Thoracic aorta (tissue), 2 donors: ENCODE data around the gene SUPT4H1. TPM values are rescaled to one million over a fixed set of nuclear protein-coding genes. Genes with fewer than 3 reads are reported as not detected.

Experiments used
- ATAC-seq: fragments of 150-250 bp; one replicate; pipeline ENCODE4 v1.8.0; 2017; ENCODE audit warnings: low read depth; ENCODE audit not compliant: insufficient number of reproducible peaks, low FRiP score
- DNase-seq: peaks from one replicate; pipeline ENCODE4 v3.0.0-alpha.2; 2020; ENCODE audit warnings: low spot score
- H3K27ac ChIP-seq, 2 donors: fragments of 200-600 bp; sonication (generic); 1 replicate in 1 of 2; 2 replicates in 1 of 2; pipeline ENCODE4 v1.5.1; 2016; ENCODE audit warnings: mild to moderate bottlenecking in 2 of 2, moderate library complexity in 2 of 2
- H3K27me3 ChIP-seq: fragments of 200-600 bp; sonication (generic); replicated peaks from 2 replicates; pipeline ENCODE4 v1.6.0; 2016; ENCODE audit warnings: mild to moderate bottlenecking; ENCODE audit not compliant: insufficient read depth
- H3K36me3 ChIP-seq: fragments of 200-600 bp; sonication (generic); one replicate; pipeline ENCODE4 v1.5.1; 2016
- H3K4me1 ChIP-seq, 2 donors: fragments of 200-600 bp; sonication (generic); 1 replicate in 1 of 2; 2 replicates in 1 of 2; pipeline versions ENCODE4 v1.5.1 to v1.6.0; 2016; ENCODE audit warnings: low read depth in 2 of 2, mild to moderate bottlenecking in 1 of 2; ENCODE audit not compliant: control insufficient read depth in 1 of 2
- H3K4me3 ChIP-seq: fragments of 200-600 bp; sonication (generic); 2 replicates; pipeline ENCODE4 v1.5.1; 2016; ENCODE audit warnings: mild to moderate bottlenecking
- H3K9me3 ChIP-seq: fragments of 200-600 bp; sonication (generic); 2 replicates; pipeline ENCODE4 v1.5.1; 2016
- CTCF ChIP-seq: fragments of 200-600 bp; sonication (generic); IDR thresholded peaks from one replicate; pipeline ENCODE4 v1.5.1; 2019; ENCODE audit warnings: antibody characterized with exemption
- total RNA-seq, 2 donors: library from RNA; depleted of rRNA; stranded (reverse); fragments of >200 nt; gene quantifications; one replicate each; pipeline versions ENCODE4 v1.1.0 to v1.2.3, GENCODE V29; 2016

SUPT4H1 gene
- total RNA-seq, 2 donors from 2014 or later, result 30.6 to 37.3 TPM

DNA sequence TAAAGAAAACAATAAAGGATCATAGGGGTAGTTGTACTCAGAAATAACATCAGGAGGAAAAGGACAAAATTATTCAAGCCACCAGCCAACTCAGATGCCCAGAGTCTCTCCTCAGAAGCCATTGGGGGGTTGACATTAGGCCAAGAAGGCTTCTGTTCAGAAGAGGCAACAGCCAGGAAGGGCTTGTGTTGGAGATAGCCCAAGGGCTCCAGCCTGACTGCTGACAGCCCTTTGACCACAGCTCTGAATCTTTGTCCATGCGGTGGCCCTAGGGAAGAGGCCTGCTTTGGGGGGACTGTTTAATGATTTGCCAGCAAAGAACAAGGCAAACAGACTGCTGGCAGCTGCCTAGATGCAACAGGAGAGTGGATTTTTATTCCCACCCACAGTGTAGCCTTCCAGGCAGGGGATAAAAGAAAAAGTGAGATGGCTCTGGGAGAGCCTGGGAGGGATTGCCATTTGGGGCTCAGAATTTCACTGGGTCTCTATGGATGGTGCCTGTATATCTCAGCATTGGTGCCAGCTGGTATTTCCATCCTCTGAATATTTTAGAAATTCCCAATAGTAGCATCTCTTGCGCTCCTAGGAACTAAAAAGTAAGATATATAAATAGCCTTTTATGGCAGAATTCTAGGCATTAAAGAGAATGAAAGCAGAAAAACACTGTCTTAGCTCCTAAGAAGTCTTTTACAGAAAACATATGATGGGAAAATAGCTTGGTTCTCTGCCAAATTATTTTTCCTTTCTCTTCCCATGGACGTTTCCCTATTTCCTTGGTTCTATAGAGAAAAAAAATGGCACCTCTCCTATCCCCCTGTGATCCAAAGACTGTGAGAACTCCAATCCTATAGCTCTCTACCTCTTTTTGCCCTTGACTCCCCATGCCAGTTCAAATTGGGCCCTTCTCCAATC lies 29.4 kb upstream of the SUPT4H1 start:
- Histone ChIP-seq H3K36me3 (no peaks in the 10 kb centered on the region), H3K9me3 (no peaks in the 10 kb centered on the region), H3K4me1 (no peaks in the 10 kb centered on the region), H3K4me3 (no peak overlapping the region), H3K27ac (no peak overlapping the region), H3K27me3 (no peaks in the 10 kb centered on the region)
- ATAC-seq (no peak), DNase-seq (no peak)
- TF ChIP-seq CTCF, result no peak

- ATAC-seq, result no peak
These were observed 28.5 kb upstream of the SUPT4H1 start for GRCh38 chr17:58380207-58381123.

DNA sequence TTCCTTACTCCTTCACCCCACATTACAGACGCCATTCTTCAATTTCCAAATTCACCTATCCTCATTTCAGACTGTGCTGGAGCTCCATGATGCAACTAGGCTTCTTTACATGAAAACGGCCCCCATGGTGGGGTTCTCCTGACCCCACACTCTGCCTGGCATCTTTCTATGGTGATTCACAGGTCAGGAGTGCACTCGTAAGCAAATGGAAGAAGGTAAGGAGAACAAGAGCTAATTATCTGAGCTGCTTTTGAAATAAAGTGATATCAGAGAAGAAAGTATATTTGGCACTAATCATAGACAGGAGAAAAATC lies 27.5 kb upstream of the SUPT4H1 start:
- H3K27ac ChIP-seq, result no peak overlapping the region
- no peaks in the 10 kb centered on the region for H3K27me3 ChIP-seq
- no peaks in the 10 kb centered on the region for H3K36me3 ChIP-seq
- no peaks in the 10 kb centered on the region for H3K9me3 ChIP-seq
- no peaks in the 10 kb centered on the region for H3K4me1 ChIP-seq
- no peak overlapping the region for H3K4me3 ChIP-seq
- ATAC-seq (no peak), DNase-seq (no peak)
- TF ChIP-seq CTCF, result no peak

More at GRCh38 chr17:58380207-58381123, 28.5 kb upstream of the SUPT4H1 start:
- no peaks in the 10 kb centered on the region for H3K36me3 ChIP-seq
- no peak for TF ChIP-seq CTCF
- no peaks in the 10 kb centered on the region for H3K4me1 ChIP-seq
- no peak overlapping the region for H3K4me3 ChIP-seq
- DNase-seq, result no peak
- no peak overlapping the region for H3K27ac ChIP-seq
- H3K9me3 ChIP-seq, result no peaks in the 10 kb centered on the region
- no peaks in the 10 kb centered on the region for H3K27me3 ChIP-seq

- H3K4me1 ChIP-seq, result no peaks in the 10 kb centered on the region
- H3K9me3 ChIP-seq, result no peaks in the 10 kb centered on the region
- no peak for TF ChIP-seq CTCF
- H3K27ac ChIP-seq, result no peak overlapping the region
- H3K27me3 ChIP-seq, result no peaks in the 10 kb centered on the region
- no peak overlapping the region for H3K4me3 ChIP-seq
- DNase-seq (no peak), ATAC-seq (no peak)
- no peaks in the 10 kb centered on the region for H3K36me3 ChIP-seq
These were observed 26.9 kb upstream of the SUPT4H1 start for GRCh38 chr17:58378733-58379510.
